Gastrocnemius medialis (tissue), 4 donors: ENCODE data around the gene MMP19. TPM values are rescaled to one million over a fixed set of nuclear protein-coding genes. Genes with fewer than 3 reads are reported as not detected.

Source experiments
- ATAC-seq, 2 donors: fragments of 150-250 bp; one replicate each; pipeline ENCODE4 v1.9.1; 2016
- DNase-seq, 2 donors: peaks; one replicate each; pipeline ENCODE4 v3.0.0-alpha.2; 2019
- H3K27ac ChIP-seq, 4 donors: fragments of 200-600 bp; sonication (generic); 1 replicate in 1 of 4; 2 replicates in 3 of 4; pipeline ENCODE4 v1.5.1; 2016 to 2018; ENCODE audit warnings: mild to moderate bottlenecking in 2 of 4, moderate library complexity in 1 of 4
- H3K27me3 ChIP-seq, 3 donors: fragments of 200-600 bp; sonication (generic) in 2 of 3; 1 replicate in 1 of 3; 2 replicates in 2 of 3; pipeline versions ENCODE4 v1.5.1 to v1.6.0; 2016 to 2019; ENCODE audit warnings: mild to moderate bottlenecking in 1 of 3, moderate library complexity in 1 of 3
- H3K36me3 ChIP-seq, 2 donors: fragments of 200-600 bp; sonication (generic) in 1 of 2; one replicate each; pipeline ENCODE4 v1.5.1; 2017 to 2018
- H3K4me1 ChIP-seq, 2 donors: fragments of 200-600 bp; sonication (generic) in 1 of 2; one replicate each; pipeline ENCODE4 v1.5.1; 2016 to 2017; ENCODE audit warnings: mild to moderate bottlenecking in 2 of 2
- H3K4me3 ChIP-seq, 4 donors: fragments of 200-600 bp; sonication (generic) in 3 of 4; 1 replicate in 1 of 4; 2 replicates in 3 of 4; pipeline ENCODE4 v1.5.1; 2016 to 2019; ENCODE audit warnings: mild to moderate bottlenecking in 2 of 4
- H3K9me3 ChIP-seq, 3 donors: fragments of 200-600 bp; sonication (generic) in 2 of 3; 1 replicate in 1 of 3; 2 replicates in 2 of 3; pipeline ENCODE4 v1.5.1; 2016 to 2019
- CTCF ChIP-seq, 5 experiments: fragments of 450-650 bp in 3 of 5; fragments of 200-600 bp in 2 of 5; sonication (generic) in 2 of 5; IDR thresholded peaks in 4 of 5; conservative IDR thresholded peaks in 1 of 5; 1 replicate in 4 of 5; 2 replicates in 1 of 5; pipeline ENCODE4 v1.5.1; 2016 to 2019; ENCODE audit warnings: antibody characterized with exemption in 5 of 5, mild to moderate bottlenecking in 3 of 5, moderate library complexity in 3 of 5
- POLR2A ChIP-seq, 2 donors: fragments of 450-650 bp; IDR thresholded peaks; one replicate each; pipeline ENCODE4 v1.6.1; 2017; ENCODE audit warnings: antibody characterized with exemption in 2 of 2, mild to moderate bottlenecking in 2 of 2, moderate library complexity in 2 of 2
- in situ Hi-C, 4 donors: fragments of 200-750 bp; cut with MboI; loops; one replicate each; pipeline versions ENCODE4 v1.15.0 to v1.8.0; 2017; ENCODE audit warnings: low sequenced_read_pairs in 4 of 4
- intact Hi-C: fragments of 100-400 bp; cut with DNase I; formaldehyde crosslinking; loops from one replicate; pipeline ENCODE4 v1.15.1; 2023; ENCODE audit warnings: low total_unique reads
- total RNA-seq, 4 donors: library from RNA; depleted of rRNA; stranded (reverse); fragments of >200 nt; gene quantifications; one replicate each; pipeline versions ENCODE4 v1.1.0 to v1.2.3, GENCODE V29; 2016

MMP19 gene
- total RNA-seq, 4 donors from 2014 or later: 0.44 to 3.1 (median 1.8) TPM

GRCh38 chr12:55795950-55796349 lies 46.8 kb downstream of the MMP19 start:
- intact Hi-C loops: loop anchor here (2.0 kb wide), 1 partner anchor 57 kb away; no protein-coding TSS in a partner anchor

GRCh38 chr12:55789893-55790292 lies 52.8 kb downstream of the MMP19 start:
- ATAC-seq (no peak), DNase-seq (no peak)
- peaks cover 3 to 81% of the 10 kb centered on the region in 2 donors for H3K36me3 ChIP-seq
- TF ChIP-seq POLR2A (IDR thresholded peaks at IDR 0.05) (no peak), CTCF (IDR thresholded peaks at IDR 0.05 in 4 of 5, conservative IDR thresholded peaks at IDR 0.05 in 1 of 5) (no peak)
- no peaks in the 10 kb centered on the region for H3K4me1 ChIP-seq
- no peaks in the 10 kb centered on the region for H3K9me3 ChIP-seq
- H3K4me3 ChIP-seq: no peak overlapping the region
- no peak overlapping the region for H3K27ac ChIP-seq
- intact Hi-C loops: no loop called here
- no peaks in the 10 kb centered on the region for H3K27me3 ChIP-seq
- in situ Hi-C loops: no loop called here

More at GRCh38 chr12:55795950-55796349, 46.8 kb downstream of the MMP19 start:
- in situ Hi-C loops: no loop called here
- TF ChIP-seq POLR2A (IDR thresholded peaks at IDR 0.05): no peak
- Histone ChIP-seq H3K9me3 (no peaks in the 10 kb centered on the region), H3K4me3 (no peak overlapping the region), H3K4me1 (no peaks in the 10 kb centered on the region), H3K27ac (no peak overlapping the region), H3K36me3 (peaks cover 0 to 66% of the 10 kb centered on the region in 2 donors), H3K27me3 (no peaks in the 10 kb centered on the region)
- DNase-seq: no peak
- ATAC-seq: no peak

GRCh38 chr12:55789171-55789570 lies 53.6 kb downstream of the MMP19 start:
- ATAC-seq (no peak), DNase-seq (no peak)
- H3K36me3 ChIP-seq: peaks cover 3 to 81% of the 10 kb centered on the region in 2 donors
- no peaks in the 10 kb centered on the region for H3K27me3 ChIP-seq
- H3K4me1 ChIP-seq: no peaks in the 10 kb centered on the region
- in situ Hi-C loops (no loop called here), intact Hi-C loops (no loop called here)
- TF ChIP-seq POLR2A (IDR thresholded peaks at IDR 0.05): no peak
- TF ChIP-seq CTCF (IDR thresholded peaks at IDR 0.05 in 4 of 5, conservative IDR thresholded peaks at IDR 0.05 in 1 of 5): no peak
- H3K27ac ChIP-seq: no peak overlapping the region
- no peak overlapping the region for H3K4me3 ChIP-seq
- H3K9me3 ChIP-seq: no peaks in the 10 kb centered on the region

GRCh38 chr12:55788546-55788945 lies 54.2 kb downstream of the MMP19 start:
- no peaks in the 10 kb centered on the region for H3K27me3 ChIP-seq
- ATAC-seq (no peak), DNase-seq (no peak)
- intact Hi-C loops (no loop called here), in situ Hi-C loops (no loop called here)
- no peaks in the 10 kb centered on the region for H3K4me1 ChIP-seq
- no peak overlapping the region for H3K27ac ChIP-seq
- H3K9me3 ChIP-seq: no peaks in the 10 kb centered on the region
- H3K36me3 ChIP-seq: peaks cover 3 to 81% of the 10 kb centered on the region in 2 donors
- H3K4me3 ChIP-seq: no peak overlapping the region
- TF ChIP-seq CTCF (IDR thresholded peaks at IDR 0.05 in 4 of 5, conservative IDR thresholded peaks at IDR 0.05 in 1 of 5) (no peak), POLR2A (IDR thresholded peaks at IDR 0.05) (no peak)

Other genes with a start within 250 kb of the MMP19 start
- not detected for gene OR10P1, start 206.0 kb downstream of the MMP19 start, total RNA-seq
- 100 to 1,000 TPM in 2 of 4 donors, 10 to 100 TPM in 2; 69.7 to 206 (median 92.0) TPM for gene ITGA7, start 135.0 kb downstream of the MMP19 start, total RNA-seq
- gene BLOC1S1, start 126.9 kb downstream of the MMP19 start, total RNA-seq: 100 to 1,000 TPM; 255 to 434 (median 300) TPM
- 10 to 100 TPM in 1 of 4 donors, 1 to 10 TPM in 3; 3.8 to 10.3 (median 7.5) TPM for gene RDH5, start 122.5 kb downstream of the MMP19 start, total RNA-seq
- 1,000 to 10,000 TPM in 1 of 4 donors, 100 to 1,000 TPM in 3; 423 to 1,107 (median 634) TPM for gene CD63, start 113.9 kb downstream of the MMP19 start, total RNA-seq
- gene GDF11, start 99.8 kb downstream of the MMP19 start, total RNA-seq: 1 to 10 TPM in 2 of 4 donors, under 1 TPM in 2; 0.17 to 4.4 (median 1.1) TPM
- 10 to 100 TPM; 46.5 to 66.2 (median 62.8) TPM for gene SARNP, start 25.2 kb downstream of the MMP19 start, total RNA-seq
- 10 to 100 TPM in 3 of 4 donors, 1 to 10 TPM in 1; 6.6 to 23.1 (median 12.1) TPM for gene ORMDL2, start 24.9 kb downstream of the MMP19 start, total RNA-seq
- gene DNAJC14, start 13.3 kb downstream of the MMP19 start, total RNA-seq: 10 to 100 TPM; 11.9 to 21.7 (median 19.8) TPM
- gene PYM1, start 85.0 kb upstream of the MMP19 start, total RNA-seq: 10 to 100 TPM; 12.8 to 24.5 (median 15.9) TPM
- gene DGKA, start 88.2 kb upstream of the MMP19 start, total RNA-seq: 1 to 10 TPM; 1.9 to 5.0 (median 2.6) TPM
- 1 to 10 TPM in 1 of 4 donors, under 1 TPM in 1, not detected in 2; 0.73 to 2.0 TPM for gene PMEL, start 123.1 kb upstream of the MMP19 start, total RNA-seq
- gene CDK2, start 123.9 kb upstream of the MMP19 start, total RNA-seq: 10 to 100 TPM in 1 of 4 donors, 1 to 10 TPM in 3; 6.4 to 11.7 (median 8.1) TPM
- gene RAB5B, start 131.1 kb upstream of the MMP19 start, total RNA-seq: 10 to 100 TPM; 75.5 to 84.9 (median 81.8) TPM
- 10 to 100 TPM; 10.1 to 28.1 (median 18.9) TPM for gene SUOX, start 154.3 kb upstream of the MMP19 start, total RNA-seq
- gene IKZF4, start 178.1 kb upstream of the MMP19 start, total RNA-seq: 1 to 10 TPM; 4.0 to 6.3 (median 5.6) TPM
- gene RPS26, start 199.0 kb upstream of the MMP19 start, total RNA-seq: 1,000 to 10,000 TPM in 2 of 4 donors, 100 to 1,000 TPM in 2; 618 to 1,648 (median 1,209) TPM
- 1 to 10 TPM in 3 of 4 donors, under 1 TPM in 1; 0.15 to 2.1 (median 1.1) TPM for gene ERBB3, start 237.2 kb upstream of the MMP19 start, total RNA-seq